Osteocyte (in vitro differentiated cells): Measurements from ENCODE around the gene LIPT1. TPM values are rescaled to one million over a fixed set of nuclear protein-coding genes. Genes with fewer than 3 reads are reported as not detected.

Experiments used
- DNase-seq: peaks from one replicate; pipeline ENCODE4 v3.0.0; 2021; ENCODE audit warnings: mixed read lengths; ENCODE audit not compliant: unreplicated experiment; ENCODE audit errors: extremely low spot score
- H3K27ac Mint-ChIP-seq: one replicate; pipeline ENCODE4 v1.8.0; 2021; ENCODE audit warnings: mild to moderate bottlenecking, mixed read lengths; ENCODE audit not compliant: unreplicated experiment
- H3K27me3 Mint-ChIP-seq: one replicate; pipeline ENCODE4 v1.8.0; 2021; ENCODE audit warnings: mixed read lengths; ENCODE audit not compliant: unreplicated experiment
- H3K36me3 Mint-ChIP-seq: one replicate; pipeline ENCODE4 v1.8.0; 2021; ENCODE audit warnings: mixed read lengths; ENCODE audit not compliant: unreplicated experiment
- H3K4me1 Mint-ChIP-seq: one replicate; pipeline ENCODE4 v1.8.0; 2021; ENCODE audit warnings: mixed read lengths; ENCODE audit not compliant: unreplicated experiment
- H3K4me3 Mint-ChIP-seq: one replicate; pipeline ENCODE4 v1.8.0; 2021; ENCODE audit warnings: mild to moderate bottlenecking, moderate library complexity, mixed read lengths; ENCODE audit not compliant: unreplicated experiment
- H3K9me3 Mint-ChIP-seq: one replicate; pipeline ENCODE4 v1.8.0; 2021; ENCODE audit warnings: mixed read lengths; ENCODE audit not compliant: unreplicated experiment
- CTCF ChIP-seq: fragments of 200-600 bp; sonication (generic); IDR thresholded peaks from 2 replicates; pipeline ENCODE4 v1.5.0; 2021; ENCODE audit warnings: antibody characterized with exemption, mild to moderate bottlenecking, moderate library complexity
- total RNA-seq: library from RNA; stranded (reverse); gene quantifications from 2 replicates; pipeline ENCODE4 v1.2.1, GENCODE V29; 2021

The LIPT1 gene
- total RNA-seq, 1 donor from 2014 or later: 4.9 TPM

GRCh38 chr2:99156891-99157290 is 2.1 kb downstream of the LIPT1 start:
- Mint-ChIP-seq H3K36me3 (peaks cover 8% of the 10 kb centered on the region), H3K27me3 (no peaks in the 10 kb centered on the region), H3K4me1 (peaks cover 21% of the 10 kb centered on the region), H3K9me3 (no peaks in the 10 kb centered on the region), H3K27ac (no peak overlapping the region), H3K4me3 (peak overlapping the region; percentile 7)
- DNase-seq: no peak
- no peak for TF ChIP-seq CTCF

- H3K4me1 Mint-ChIP-seq: peaks cover 21% of the 10 kb centered on the region
- no peak for TF ChIP-seq CTCF
- H3K27me3 Mint-ChIP-seq: no peaks in the 10 kb centered on the region
- no peak overlapping the region for H3K27ac Mint-ChIP-seq
- H3K4me3 Mint-ChIP-seq: no peak overlapping the region
- DNase-seq: no peak
- H3K36me3 Mint-ChIP-seq: peaks cover 11% of the 10 kb centered on the region
- H3K9me3 Mint-ChIP-seq: no peaks in the 10 kb centered on the region
Measured at GRCh38 chr2:99158599-99158998, 3.8 kb downstream of the LIPT1 start.

DNA sequence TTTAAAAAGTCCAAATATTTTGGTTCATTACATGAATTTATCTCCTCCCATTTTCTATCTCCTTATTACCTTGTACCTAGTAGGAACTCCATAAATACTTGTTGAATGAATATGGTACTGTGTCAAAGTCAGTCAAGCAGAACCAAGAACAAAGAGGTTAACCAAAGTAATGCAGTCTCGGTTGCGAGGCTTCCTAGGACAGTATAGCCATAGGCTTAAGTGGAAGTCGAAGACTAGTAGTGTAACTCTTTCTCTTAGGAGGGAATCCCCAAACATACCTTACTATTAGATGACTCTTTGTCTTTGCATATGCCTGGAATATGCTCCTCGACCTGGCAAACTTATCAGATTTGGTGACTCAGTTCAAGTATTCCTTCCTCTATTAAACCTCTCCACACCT is 4.8 kb downstream of the LIPT1 start:
- no peak for TF ChIP-seq CTCF

DNA sequence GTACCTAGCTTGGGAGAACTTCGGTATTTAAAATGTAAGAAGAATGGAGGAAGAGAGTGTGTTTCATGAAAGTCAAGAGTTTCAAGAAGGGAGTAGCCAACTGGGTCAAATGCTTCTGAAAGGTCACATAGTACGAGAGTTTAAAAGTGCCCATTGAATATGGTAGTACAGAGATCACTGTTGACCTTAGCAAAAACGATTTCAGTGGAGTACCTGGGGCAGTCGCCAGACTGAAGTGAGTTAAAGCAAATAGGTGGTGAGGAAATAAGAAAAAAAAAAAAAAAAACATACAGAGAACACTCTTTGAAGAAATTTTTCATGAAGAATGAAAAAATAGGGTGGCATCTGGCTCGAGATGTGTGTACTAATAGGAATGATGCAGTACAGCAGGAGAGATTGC is 11.5 kb downstream of the LIPT1 start:
- Mint-ChIP-seq H3K9me3 (no peaks in the 10 kb centered on the region), H3K27me3 (no peaks in the 10 kb centered on the region), H3K4me1 (no peaks in the 10 kb centered on the region)

More for the DNA sequence above, 4.8 kb downstream of the LIPT1 start:
- Mint-ChIP-seq H3K9me3 (no peaks in the 10 kb centered on the region), H3K4me1 (peaks cover 12% of the 10 kb centered on the region), H3K4me3 (no peak overlapping the region), H3K36me3 (peaks cover 11% of the 10 kb centered on the region), H3K27me3 (no peaks in the 10 kb centered on the region), H3K27ac (no peak overlapping the region)
- DNase-seq: no peak

GRCh38 chr2:99169534-99169933 is 14.8 kb downstream of the LIPT1 start:
- Mint-ChIP-seq H3K4me1 (no peaks in the 10 kb centered on the region), H3K27me3 (no peaks in the 10 kb centered on the region), H3K9me3 (no peaks in the 10 kb centered on the region), H3K36me3 (peaks cover 33% of the 10 kb centered on the region), H3K27ac (no peak overlapping the region), H3K4me3 (no peak overlapping the region)
- no peak for DNase-seq
- no peak for TF ChIP-seq CTCF

More for the DNA sequence above, 11.5 kb downstream of the LIPT1 start:
- H3K27ac Mint-ChIP-seq: no peak overlapping the region
- TF ChIP-seq CTCF: no peak
- peaks cover 31% of the 10 kb centered on the region for H3K36me3 Mint-ChIP-seq
- no peak for DNase-seq
- H3K4me3 Mint-ChIP-seq: no peak overlapping the region
